PFSK-1 (cell line): ENCODE results near the gene DISC1.

ENCODE experiments used
- FOXP2 ChIP-seq: optimal IDR thresholded peaks from 2 replicates; pipeline ENCODE3; 2011; ENCODE audit warnings: borderline replicate concordance, control low read depth, inconsistent platforms; ENCODE audit not compliant: insufficient read depth; ENCODE audit errors: extremely low read length, extremely low read depth
- POLR2AphosphoS5 ChIP-seq: IDR thresholded peaks from 2 replicates; pipeline ENCODE4 v1.6.1; 2012; ENCODE audit warnings: low read depth, mild to moderate bottlenecking, control low read depth, low read length, moderate library complexity
- SIN3A ChIP-seq: IDR thresholded peaks from 2 replicates; pipeline ENCODE4 v1.6.1; 2012; ENCODE audit warnings: mild to moderate bottlenecking, low read length, moderate library complexity, borderline replicate concordance; ENCODE audit not compliant: insufficient read depth
- TAF1 ChIP-seq: IDR thresholded peaks from 2 replicates; pipeline ENCODE4 v1.6.1; 2012; ENCODE audit warnings: low read length, control low read depth, borderline replicate concordance; ENCODE audit not compliant: insufficient read depth
- TF ChIP-seq, protein P1 (sequence below), 2 experiments: IDR thresholded peaks; 2 replicates each; pipeline versions ENCODE4 v1.6.1 to v1.8.0; 2011 to 2012; ENCODE audit warnings: low read depth in 2 of 2, low read length in 2 of 2, control low read depth in 1 of 2, inconsistent platforms in 1 of 2, mild to moderate bottlenecking in 1 of 2, moderate library complexity in 1 of 2; ENCODE audit not compliant: insufficient read depth in 1 of 2

The DISC1 gene

GRCh38 chr1:231781892-231782291 is 155.3 kb downstream of the DISC1 start:
- TF ChIP-seq SIN3A: no peak
- no peak for TF ChIP-seq TAF1
- TF ChIP-seq FOXP2: no peak
- TF ChIP-seq, protein P1, sequence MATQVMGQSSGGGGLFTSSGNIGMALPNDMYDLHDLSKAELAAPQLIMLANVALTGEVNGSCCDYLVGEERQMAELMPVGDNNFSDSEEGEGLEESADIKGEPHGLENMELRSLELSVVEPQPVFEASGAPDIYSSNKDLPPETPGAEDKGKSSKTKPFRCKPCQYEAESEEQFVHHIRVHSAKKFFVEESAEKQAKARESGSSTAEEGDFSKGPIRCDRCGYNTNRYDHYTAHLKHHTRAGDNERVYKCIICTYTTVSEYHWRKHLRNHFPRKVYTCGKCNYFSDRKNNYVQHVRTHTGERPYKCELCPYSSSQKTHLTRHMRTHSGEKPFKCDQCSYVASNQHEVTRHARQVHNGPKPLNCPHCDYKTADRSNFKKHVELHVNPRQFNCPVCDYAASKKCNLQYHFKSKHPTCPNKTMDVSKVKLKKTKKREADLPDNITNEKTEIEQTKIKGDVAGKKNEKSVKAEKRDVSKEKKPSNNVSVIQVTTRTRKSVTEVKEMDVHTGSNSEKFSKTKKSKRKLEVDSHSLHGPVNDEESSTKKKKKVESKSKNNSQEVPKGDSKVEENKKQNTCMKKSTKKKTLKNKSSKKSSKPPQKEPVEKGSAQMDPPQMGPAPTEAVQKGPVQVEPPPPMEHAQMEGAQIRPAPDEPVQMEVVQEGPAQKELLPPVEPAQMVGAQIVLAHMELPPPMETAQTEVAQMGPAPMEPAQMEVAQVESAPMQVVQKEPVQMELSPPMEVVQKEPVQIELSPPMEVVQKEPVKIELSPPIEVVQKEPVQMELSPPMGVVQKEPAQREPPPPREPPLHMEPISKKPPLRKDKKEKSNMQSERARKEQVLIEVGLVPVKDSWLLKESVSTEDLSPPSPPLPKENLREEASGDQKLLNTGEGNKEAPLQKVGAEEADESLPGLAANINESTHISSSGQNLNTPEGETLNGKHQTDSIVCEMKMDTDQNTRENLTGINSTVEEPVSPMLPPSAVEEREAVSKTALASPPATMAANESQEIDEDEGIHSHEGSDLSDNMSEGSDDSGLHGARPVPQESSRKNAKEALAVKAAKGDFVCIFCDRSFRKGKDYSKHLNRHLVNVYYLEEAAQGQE (IDR thresholded peaks at IDR 0.05; ENCODE audit: insufficient read depth in 1 of 2, low read depth in 2 of 2, low read length in 2 of 2): no peak

DNA sequence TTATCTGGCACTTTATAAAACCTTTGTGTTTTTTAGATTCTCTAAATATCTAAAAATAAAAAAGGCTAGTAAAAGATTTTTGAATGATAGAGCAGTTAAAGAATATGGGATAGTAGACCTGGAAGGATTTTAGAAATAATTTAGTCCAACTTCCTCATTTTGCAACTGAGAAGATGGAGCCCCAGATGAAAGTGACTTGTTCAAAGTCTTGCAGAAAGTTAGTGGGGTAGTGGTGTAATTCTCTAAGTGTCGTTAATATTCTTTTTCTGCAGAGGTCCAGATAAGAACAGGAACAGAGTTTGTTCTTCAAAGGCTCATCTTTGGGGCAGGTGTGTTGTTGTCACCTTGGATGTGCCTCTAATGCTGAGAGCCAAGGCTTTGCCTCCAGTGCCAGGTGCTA is 159.5 kb downstream of the DISC1 start:
- TF ChIP-seq SIN3A (no peak), FOXP2 (no peak), POLR2AphosphoS5 (no peak), TAF1 (no peak)
- TF ChIP-seq, protein P1 (IDR thresholded peaks at IDR 0.05; ENCODE audit: insufficient read depth in 1 of 2, low read depth in 2 of 2, low read length in 2 of 2): no peak

DNA sequence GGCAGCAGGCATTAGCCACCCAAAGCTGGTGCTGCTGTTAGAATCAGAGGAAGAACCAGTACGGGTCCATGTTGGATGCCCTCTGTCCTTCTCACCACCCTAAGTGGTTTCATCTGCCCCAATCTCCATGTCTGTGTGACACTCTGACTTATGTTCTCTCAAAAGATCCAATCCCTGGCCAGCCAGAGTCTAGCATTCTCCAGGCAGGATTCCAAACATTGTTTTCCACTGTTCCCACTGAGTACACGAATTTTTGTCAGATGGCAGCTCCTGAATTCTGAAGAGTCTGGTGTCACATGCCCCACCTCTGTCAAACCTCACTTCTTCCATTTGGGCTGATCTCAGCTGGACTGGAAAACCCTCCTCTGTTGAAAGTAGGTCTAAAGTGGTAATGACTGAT is 166.0 kb downstream of the DISC1 start:
- TF ChIP-seq TAF1 (no peak), FOXP2 (no peak)
- TF ChIP-seq, protein P1 (IDR thresholded peaks at IDR 0.05; ENCODE audit: insufficient read depth in 1 of 2, low read depth in 2 of 2, low read length in 2 of 2): no peak

DNA sequence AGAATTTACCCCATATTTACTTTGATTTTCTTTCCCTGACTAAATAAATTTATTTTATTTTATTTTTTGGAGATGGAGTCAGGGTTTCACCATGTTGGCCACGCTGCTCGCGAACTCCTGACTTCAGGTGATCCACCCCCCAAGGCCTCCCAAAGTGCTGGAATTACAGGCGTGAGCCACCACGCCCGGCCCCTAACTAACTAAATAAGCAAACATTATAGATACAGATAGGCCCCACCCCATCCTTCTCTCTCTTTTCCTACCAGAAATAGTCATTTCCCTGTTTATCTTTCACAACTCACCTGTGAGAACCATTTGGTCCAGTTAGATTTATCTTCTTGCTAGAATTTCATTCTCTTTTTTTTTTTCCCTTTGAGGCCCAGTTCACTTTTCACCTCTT is 167.3 kb downstream of the DISC1 start:
- TF ChIP-seq TAF1: no peak
- TF ChIP-seq FOXP2: no peak
- TF ChIP-seq SIN3A: no peak
- TF ChIP-seq POLR2AphosphoS5: no peak
- TF ChIP-seq, protein P1 (IDR thresholded peaks at IDR 0.05; ENCODE audit: insufficient read depth in 1 of 2, low read depth in 2 of 2, low read length in 2 of 2): no peak

GRCh38 chr1:231796141-231796540 is 169.6 kb downstream of the DISC1 start:
- TF ChIP-seq SIN3A: no peak
- TF ChIP-seq FOXP2: no peak
- TF ChIP-seq POLR2AphosphoS5: no peak
- TF ChIP-seq, protein P1 (IDR thresholded peaks at IDR 0.05; ENCODE audit: insufficient read depth in 1 of 2, low read depth in 2 of 2, low read length in 2 of 2): no peak
- no peak for TF ChIP-seq TAF1
